GM21367 (cell line): ENCODE results near the gene SLC25A18.
"Not testable (repeated sequence)": the region's sequence is repeated elsewhere in the genome, so short reads cannot be mapped to it uniquely, and the experiment has no call there.

Experiments used
- ATAC-seq: cut with Tn5 transposase; IDR thresholded peaks from one replicate; pipeline ENCODE4 v1.9.1; 2021; ENCODE audit not compliant: unreplicated experiment

Gene SLC25A18

DNA sequence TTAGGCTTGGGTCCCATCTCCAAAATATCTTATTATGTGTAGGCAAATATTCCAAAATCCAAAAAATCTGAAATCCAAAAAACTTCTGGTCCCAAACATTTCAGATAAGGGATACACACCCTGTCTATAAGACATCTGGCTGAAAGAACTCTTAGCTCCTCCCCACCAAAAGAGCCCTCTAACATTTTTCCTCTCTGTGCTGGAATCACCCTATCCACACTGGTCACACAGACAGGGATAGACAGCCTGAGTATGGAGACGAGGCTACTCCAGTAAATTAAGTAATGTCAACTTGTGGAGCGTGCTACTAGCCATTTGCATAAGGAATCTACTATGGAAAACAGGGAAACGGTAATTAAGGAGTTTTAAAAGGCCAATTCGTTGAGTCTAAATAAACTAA lies 40.4 kb downstream of the SLC25A18 start:
- no peak for ATAC-seq

DNA sequence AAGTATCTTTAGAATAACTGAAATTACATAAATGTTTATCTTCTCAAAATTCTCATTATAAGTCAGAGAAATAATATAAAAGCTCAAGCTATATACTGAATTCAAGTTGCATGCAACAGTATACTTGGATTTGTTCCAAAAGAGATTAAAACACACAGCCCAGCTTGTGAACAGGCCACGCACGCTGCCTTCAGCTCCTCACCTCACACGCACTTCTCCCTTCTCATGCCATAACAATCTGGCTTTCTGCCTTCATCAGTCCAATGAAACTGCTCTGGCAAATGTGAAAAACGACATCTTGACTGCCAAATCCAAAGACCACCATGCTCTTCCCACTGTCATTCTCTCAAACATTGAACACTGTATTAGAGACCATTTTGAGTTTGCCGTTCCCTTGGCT lies 43.2 kb downstream of the SLC25A18 start:
- ATAC-seq: no peak

DNA sequence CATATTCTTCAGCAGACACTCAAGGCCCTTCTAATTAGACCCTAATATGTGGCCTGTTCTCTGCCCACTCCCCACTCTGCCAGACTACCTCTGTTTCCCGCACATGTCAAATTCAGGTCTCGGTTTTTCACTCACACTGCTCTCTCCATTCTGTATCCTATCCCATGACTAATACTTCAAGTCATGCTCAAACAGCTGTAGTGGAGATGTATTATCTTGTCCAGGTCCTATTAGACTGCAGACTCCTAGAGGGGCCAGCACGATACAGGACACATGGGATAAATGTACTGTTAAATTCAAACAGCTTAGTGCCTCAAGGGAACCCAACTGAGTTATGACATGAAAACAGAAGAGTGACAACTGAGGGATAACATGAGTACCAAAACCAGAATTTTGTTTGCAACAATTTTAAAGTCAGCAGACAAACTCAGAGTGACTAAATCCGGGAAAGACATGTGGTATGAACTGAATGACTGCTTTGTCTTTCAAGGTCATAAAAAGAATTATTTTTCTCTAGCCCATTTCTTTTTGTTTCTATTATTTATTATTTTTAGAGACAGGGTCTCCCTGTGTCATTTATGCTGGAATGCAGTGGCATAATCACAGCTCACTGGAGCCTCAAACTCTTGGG lies 44.7 kb downstream of the SLC25A18 start:
- ATAC-seq: no peak

DNA sequence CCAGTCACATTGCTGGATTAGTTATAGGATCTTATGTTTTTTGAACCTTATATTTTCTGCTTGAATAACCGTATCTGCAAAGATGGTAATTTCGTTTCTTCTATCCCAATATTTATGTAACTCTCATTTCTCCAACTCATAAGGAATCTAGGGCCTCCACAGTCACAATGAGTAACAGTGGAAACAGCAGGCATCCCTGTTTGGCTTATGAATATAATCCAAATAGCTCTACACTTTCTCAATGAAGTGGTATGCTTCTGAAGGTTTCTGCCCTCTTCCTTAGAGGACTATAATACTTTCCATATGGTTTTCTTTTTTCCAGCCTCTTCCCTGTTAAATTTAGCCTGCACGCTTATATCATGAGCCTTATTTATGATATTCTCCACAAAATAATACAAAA lies 48.8 kb downstream of the SLC25A18 start:
- ATAC-seq: no peak

DNA sequence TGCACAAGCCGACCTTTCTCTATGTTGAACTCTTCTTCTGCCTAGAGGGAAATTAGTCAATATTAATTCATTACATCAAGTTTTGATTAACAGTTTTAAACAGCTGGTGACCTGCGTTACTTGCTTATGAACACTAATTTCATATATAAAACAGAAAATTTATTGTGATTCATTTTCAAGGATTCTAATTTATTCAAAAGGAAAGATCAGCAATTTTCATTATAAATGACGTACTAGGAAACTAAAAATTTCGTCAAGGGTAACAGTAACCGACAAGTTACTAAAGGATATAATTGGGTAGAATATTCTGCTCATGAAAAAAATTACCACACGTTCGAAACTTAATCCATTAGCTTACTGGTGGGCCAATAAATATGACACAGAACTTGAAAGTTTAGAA lies 50.0 kb downstream of the SLC25A18 start:
- no peak for ATAC-seq

DNA sequence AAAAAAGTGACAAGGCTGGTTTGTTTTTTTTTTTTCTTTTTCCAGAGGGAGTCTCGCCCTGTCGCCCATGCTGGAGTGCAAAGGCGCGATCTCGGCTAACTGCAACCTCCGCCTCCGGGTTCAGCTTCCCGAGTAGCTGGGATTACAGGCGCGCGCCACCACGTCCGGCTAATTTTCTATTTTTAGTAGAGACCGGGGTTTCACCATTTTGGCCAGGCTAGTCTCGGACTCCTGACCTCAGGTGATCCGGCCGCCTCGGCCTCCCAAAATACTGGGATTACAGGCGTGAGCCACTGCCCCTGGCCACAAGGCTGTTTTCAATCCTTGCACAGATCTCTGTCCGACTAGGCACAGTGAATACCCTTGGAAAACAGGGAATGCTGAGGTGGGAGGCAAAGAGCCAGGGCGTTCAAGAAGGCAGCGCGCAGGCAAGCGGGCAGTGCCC lies 64.7 kb downstream of the SLC25A18 start:
- no peak for ATAC-seq

DNA sequence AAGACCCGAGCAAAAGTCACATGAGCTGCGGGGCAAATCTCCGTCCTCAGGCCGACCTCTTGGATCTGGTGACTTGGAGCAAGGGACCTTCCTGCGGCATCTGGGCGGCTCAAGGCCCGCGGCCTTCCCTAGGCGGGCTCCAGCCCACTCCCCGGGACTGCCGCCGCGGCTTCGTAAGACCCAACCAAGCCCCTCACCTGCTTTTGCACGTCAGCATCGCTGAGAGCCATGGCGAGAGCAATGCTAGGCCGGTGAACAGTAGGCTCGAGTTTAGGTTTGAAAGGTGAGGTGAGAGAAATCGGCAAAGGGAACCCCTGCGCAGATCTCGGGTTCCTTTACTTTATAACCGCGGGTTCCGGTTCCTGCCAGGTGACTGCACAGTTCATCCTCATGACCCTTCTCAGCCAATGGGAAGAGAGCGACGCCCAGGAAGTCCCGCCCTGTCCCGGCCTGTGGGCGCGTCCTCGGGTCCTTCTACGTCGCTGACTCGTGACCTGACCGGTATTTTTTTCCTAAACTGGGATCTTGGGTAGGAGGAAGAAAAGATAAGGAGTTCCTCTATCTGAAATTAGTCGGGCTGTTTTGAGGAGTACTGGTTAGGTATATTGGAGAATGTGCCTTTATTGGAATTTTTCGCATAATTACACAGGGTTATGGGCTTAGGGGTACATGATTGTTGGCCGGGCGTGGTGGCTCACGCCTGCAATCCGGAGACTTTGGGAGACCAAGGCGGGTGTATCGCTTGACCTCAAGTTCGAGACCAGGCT lies 65.3 kb downstream of the SLC25A18 start, which contains the start of gene ATP6V1E1:
ATP6V1E1 (minus strand) TSS at position 344 of the 767 bp plus-strand sequence; CDS start at position 230, 114 bp downstream.
- ATAC-seq: peak; percentile 91

DNA sequence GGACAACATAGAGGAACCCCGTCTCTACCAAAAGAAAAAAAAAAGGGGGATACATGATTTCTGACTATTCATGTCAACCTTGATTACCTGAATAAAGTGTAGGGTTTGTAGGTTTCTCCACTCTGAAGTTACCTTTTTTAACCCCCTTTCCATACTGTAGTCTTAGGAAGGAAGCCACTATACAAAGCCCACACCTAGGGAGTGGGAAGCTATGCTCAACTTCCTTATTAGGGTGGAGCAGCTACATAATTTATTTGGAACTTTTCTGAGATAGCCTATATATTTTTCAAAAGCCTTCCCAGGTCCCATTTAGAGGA lies 65.8 kb downstream of the SLC25A18 start:
- ATAC-seq: no peak

DNA sequence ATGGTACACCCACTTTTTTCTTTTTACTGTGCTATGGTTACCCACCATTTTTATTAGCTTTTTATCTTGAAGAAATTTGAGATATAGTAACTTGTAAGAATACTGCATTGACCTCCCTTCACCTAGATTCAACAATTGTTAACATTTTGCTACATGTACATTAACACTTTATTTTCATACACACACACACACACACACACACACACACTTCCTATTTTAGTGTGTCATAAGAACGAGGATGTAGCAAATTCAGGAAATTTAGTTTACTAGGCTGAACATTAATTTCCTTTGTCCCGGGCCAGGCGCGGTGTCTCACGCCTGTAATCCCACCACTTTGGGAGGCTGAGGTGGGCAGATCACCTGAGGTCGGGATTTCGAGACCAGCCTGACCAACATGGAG lies 66.3 kb downstream of the SLC25A18 start:
- ATAC-seq: no peak

DNA sequence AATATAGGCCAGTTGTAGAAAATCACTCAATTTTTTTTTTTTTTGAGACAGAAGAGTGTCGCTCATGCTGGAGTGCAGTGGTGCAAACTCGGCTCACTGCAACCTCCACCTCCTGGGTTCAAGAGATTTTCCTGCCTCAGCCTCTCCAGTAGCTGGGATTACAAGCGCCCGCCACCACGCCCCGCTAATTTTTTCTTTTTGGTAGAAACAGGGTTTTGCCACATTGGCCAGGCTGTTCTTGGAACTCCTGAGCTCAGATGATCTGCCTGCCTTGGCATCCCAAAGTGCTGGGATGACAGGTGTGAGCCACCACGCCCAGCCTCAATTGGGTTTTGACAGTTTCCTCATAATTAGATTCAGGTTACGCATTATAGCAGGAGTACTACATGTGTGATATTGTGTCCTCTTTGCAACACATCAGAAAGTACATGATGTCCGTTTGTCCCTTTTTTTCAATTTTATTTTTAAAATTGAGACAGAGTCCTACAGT lies 67.8 kb downstream of the SLC25A18 start:
- no peak for ATAC-seq

DNA sequence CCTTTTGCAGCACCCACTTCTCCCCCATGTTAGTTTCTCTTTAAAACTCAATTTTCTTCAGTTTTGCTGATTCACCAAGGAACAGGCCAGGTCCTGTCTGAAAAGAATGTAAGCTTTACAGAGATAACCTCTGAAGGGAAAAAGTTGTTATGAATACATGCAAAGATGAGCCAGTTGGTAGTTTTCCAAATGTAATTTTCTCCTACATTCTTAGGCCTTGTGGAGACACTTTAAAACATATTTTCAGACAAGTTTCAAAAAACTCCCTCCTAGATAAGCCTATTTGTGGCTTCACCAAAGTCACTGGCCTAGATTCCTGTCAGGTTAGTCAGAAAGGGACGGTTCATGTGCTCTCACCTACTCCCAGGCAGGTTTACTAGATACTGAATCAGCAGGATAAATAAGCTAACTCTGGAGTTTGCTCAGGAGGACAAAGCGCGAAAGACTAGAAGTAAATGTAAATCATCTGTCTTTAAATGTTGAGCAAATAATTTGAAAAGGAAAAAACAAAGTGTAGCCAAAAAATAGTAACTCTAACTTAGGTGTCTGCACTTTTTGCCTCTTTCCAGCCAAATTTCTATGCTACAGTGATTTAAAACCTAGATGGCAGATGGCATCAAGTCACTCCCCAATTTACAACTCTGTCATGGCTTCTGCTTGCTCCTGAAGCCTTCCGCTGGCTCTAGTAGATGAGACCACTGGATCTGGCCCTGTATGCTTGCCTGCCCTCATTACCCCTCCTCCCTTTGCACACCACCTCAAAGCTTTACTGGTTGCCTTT lies 70.1 kb downstream of the SLC25A18 start:
- no peak for ATAC-seq

DNA sequence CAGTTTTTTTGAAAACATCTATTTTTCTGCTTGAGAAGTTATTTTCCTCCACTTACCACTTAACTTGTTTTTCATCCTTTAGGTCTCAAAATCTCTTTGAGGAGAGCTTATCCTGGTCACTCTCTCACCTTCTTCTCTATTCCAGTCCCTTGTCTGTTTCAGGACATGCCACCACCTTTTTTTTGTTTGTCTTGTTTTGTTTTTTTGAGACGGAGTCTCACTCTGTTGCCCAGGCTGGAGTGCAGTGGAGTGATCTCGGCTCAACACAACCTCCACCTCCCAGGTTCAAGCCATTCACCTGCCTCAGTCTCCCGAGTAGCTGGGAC lies 70.7 kb downstream of the SLC25A18 start:
- no peak for ATAC-seq

DNA sequence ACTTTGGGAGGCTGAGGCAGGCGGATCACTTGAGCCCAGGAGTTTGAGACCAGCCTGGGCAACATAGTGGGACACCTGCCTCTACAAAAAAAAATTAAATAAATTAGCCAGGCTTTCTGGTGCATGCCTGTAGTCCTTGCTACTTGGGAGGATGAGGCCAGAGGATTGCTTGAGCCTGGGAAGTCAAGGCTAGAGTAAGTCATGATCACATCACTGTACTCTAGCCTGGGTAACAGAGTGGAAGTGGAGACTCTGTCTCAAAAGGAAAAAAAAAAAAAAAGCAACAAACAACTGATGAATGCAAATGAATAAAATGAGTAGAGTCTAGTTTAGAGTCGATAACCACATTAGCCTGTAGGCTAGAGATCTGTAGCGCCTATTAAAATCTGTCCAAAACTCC lies 71.4 kb downstream of the SLC25A18 start:
- no peak for ATAC-seq

DNA sequence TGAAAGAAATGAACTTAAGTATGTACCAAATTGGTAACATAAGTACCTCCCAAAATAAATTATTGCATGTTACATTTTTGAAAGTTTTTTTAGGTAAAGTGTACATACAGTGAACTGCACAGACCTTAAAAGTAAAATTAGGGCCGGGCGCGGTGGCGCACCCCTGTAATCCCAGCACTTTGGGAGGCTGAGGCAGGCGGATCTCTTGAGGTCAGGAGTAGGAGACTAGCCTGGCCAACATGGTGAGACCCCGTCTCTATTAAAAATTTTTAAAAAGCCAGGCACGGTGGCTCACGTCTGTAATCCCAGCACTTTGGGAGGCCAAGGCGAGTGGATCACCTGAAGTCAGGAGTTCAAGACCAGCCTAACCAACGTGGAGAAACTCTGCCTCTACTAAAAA lies 73.6 kb downstream of the SLC25A18 start:
- not testable (repeated sequence) for ATAC-seq

DNA sequence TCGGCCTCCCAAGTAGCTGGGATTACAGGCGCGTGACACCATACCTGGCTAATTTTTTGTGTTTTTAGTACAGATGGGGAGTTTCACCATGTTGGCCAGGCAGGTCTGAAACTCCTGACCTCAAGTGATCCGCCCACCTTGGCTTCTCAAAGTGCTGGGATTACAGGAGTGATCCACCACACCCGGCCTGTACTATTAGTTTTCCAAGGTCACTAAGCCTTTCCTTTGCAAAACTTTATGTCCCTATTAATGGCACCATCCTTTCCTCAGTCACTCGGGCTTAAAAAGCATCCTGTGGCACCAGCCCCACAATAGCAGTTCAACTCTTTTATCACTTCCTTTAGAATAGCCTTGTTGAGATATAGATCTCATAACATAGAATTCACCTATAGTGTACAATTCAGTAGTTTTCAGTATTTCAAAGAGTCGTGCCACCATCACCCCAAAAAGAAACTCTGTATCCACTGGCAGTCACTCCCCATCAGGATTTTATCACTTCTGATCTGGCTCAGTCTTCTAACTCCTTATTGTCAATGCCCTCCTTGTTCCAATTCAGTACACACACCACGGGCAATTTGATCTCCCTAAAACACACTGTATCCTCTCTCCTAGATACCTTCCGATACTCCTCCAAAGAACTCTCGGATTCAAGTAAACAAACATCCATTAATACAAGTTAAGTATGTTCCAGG lies 74.3 kb downstream of the SLC25A18 start:
- ATAC-seq: no peak

DNA sequence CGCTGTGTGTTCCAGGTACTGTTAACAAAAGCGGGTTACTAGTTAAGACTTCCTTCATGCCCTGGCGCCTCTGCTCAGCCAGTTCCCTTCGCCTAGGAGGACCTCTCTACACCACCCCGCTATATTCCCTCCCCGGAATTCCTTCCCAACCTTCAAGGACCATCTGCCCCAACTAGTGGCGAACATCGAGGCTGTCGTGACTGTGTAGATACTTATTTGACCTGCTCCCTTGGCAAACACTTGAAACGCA lies 74.8 kb downstream of the SLC25A18 start:
- ATAC-seq: no peak

DNA sequence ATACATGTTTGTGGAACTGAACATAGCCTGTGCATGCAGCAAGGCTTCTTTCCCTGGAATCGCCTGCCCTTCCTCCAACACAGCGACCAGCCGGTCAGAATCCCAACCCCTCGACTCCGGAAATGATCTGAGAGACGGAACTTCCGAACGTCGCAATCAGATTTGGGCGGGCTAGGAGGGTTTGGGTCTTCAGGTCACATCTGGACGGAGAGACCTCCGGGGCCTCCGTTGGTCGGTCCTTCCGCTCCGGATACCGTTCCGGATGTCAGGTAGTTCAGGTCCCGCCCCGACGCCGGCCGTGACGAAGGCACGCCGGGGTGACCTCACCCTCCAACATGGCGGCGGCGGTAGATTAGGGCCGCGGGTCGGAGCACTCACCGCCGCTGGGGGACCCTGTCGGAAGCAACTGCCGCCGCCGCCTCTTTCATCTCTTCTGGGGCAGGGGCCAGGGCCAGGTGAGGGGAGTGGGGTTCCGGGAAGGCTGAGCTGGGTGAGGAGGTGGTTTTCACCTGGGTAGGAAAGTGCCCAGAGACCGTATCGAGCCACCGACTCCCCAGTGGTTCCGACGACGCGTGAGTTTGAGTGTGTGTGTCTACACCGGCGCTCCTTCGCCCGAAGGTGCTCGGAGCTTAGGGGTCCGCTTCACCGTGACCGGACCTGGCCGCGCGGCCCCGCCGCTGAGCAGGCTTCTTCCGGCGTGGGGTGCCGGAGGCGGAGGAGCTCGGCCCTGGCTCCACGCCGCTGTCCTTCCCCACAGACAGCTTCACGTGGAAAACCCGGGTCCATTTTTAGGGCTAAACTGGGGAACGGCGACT lies 75.3 kb downstream of the SLC25A18 start, which contains the start of gene BCL2L13:
BCL2L13 (plus strand) TSS at position 326 of the 815 bp plus-strand sequence. CDS start 16,955 bp downstream, outside the sequence.
- ATAC-seq: peak; percentile 88

DNA sequence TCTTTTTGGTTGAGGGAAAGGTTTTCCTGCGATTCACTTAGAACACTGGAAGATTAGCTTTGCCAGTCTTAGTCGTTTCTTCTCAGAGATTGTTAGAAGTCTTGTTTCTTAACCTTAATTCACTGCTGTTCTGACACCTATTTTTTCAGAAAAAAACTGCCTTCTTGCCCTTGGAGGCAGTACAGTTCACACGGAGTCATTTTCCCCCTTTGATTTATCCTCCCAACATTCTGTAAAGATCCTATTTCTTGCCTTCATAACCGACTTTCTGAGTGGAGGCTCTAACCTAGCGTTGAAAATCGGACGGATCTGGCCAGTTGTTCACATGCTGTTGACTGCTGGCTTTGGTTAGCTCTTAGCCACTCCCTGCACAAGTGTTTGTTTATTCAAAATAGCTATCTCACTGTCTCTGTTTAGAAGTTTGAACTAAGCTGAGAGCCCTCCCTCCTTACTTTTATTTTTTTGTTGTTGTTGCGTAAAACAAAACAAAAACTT lies 76.0 kb downstream of the SLC25A18 start:
- ATAC-seq: no peak
